Psoas muscle (tissue), 8 donors: ENCODE measurements around the gene MYRIP. TPM values are rescaled to one million over a fixed set of nuclear protein-coding genes. Genes with fewer than 3 reads are reported as not detected.

ENCODE experiments used
- ATAC-seq, 4 donors: fragments of 200-7000 bp; cut with Tn5 transposase; one replicate each; pipeline ENCODE4 v1.9.1; 2020; ENCODE audit warnings: moderate library complexity in 3 of 4, mild to moderate bottlenecking in 2 of 4
- DNase-seq, 2 donors: peaks; one replicate each; pipeline ENCODE4 v3.0.0-alpha.2; 2020
- H3K27ac ChIP-seq: fragments of 200-600 bp; one replicate; pipeline ENCODE4 v1.8.0; 2022
- H3K27me3 ChIP-seq, 3 donors: fragments of 200-600 bp in 1 of 3; one replicate each; pipeline versions ENCODE4 v1.6.1 to v1.8.0; 2013 to 2022; ENCODE audit warnings: low read length in 2 of 3, mild to moderate bottlenecking in 2 of 3, moderate library complexity in 1 of 3; ENCODE audit not compliant: insufficient read depth in 3 of 3
- H3K36me3 ChIP-seq, 2 donors: fragments of 200-600 bp in 1 of 2; one replicate each; pipeline versions ENCODE4 v1.6.1 to v1.8.0; 2013 to 2022; ENCODE audit warnings: low read depth in 1 of 2, mild to moderate bottlenecking in 1 of 2, moderate library complexity in 1 of 2; ENCODE audit not compliant: insufficient read depth in 1 of 2
- H3K4me1 ChIP-seq: fragments of 200-600 bp; one replicate; pipeline ENCODE4 v1.8.0; 2022
- H3K4me3 ChIP-seq: fragments of 200-600 bp; one replicate; pipeline ENCODE4 v1.8.0; 2022; ENCODE audit warnings: mild to moderate bottlenecking
- H3K9me3 ChIP-seq: fragments of 200-600 bp; one replicate; pipeline ENCODE4 v1.8.0; 2022
- CTCF ChIP-seq: fragments of 200-600 bp; IDR thresholded peaks from one replicate; pipeline ENCODE4 v1.8.0; 2022; ENCODE audit warnings: antibody characterized with exemption
- WGBS, 3 donors: extraction: QIAGEN DNeasy Blood & Tissue Kit; methylation state at CpG; one replicate each; pipeline versions ENCODE4 v1.1.6 to v1.1.7; 2013; 5-methylcytosine and 5-hydroxymethylcytosine counted together
- intact Hi-C, 2 donors: fragments of 100-400 bp; cut with DNase I; formaldehyde crosslinking; loops; one replicate each; pipeline versions ENCODE4 v1.11.0 to v1.14.2; 2022
- polyA plus RNA-seq, 3 donors: library from polyadenylated mRNA; stranded (reverse); fragments of 200-250 nt; gene quantifications; one replicate each; pipeline ENCODE4 v1.2.3, GENCODE V29; 2013
- total RNA-seq, 4 donors: library from RNA; stranded (reverse); fragmentation: NEBNext Ultra II Directional in 2 of 4; extraction: Animal tissue kit (Norgen Biotek cat#: 25700) in 2 of 4; gene quantifications; one replicate each; pipeline versions ENCODE4 v1.2.1 to v1.2.4, GENCODE V29; 2021 to 2023
- donor health status: healthy with polysubstance abuse.
- donor health status: DM: no; HTN: no; CAD: no; lungs with moderate emphysema.
- donor health status: Bipolar disorder and iron deficiency.
- donor health status: healthy.
- donor health status: DM: yes; HTN: yes; CAD: no.
- donor health status: DM: no; HTN: no; CAD: no.
- donor health status: DM: no; HTN: no; CAD: no.
- donor health status: DM: yes; HTN: yes; CAD: no.

Gene MYRIP
- total and polyA plus RNA-seq, 7 donors: 0.35 to 2.8 (median 1.1) TPM

DNA sequence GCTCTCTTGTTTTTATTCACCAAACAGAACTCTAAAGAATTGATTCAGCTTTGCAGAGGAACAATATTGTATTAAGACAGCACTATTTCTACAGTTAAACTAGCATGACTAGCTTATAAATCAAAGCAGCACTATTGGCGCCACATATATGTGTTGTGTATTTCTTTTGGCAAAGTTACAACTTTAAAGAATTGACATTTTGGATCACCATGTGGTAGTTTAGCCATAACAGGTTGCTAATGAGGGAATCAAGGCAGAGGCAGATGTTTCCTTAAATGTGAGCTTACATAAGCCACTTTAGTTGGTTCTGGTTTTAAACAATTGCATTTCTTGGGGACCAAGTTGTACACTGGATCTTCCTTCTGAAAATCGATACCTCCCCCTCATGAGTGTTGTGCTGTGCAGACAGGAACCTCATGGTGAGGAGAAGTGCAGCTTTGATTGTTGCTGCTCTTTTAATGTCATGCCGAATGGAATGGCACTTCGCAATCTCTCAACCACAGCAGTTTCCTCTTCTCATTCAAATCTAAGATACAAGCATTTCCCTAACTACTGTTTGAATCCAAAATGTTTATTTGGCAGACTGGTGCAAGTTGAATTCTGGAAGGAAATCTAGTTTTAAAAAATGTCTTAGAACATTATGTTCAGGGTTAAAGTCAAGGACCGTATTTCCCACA, 151.2 kb downstream of the MYRIP start:
- WGBS, 3 donors: 38 to 48% (median 45%) methylated on average over 5 of the region's 5 CpGs
- Histone ChIP-seq H3K4me1 (peaks cover 5% of the 10 kb centered on the region), H3K9me3 (no peaks in the 10 kb centered on the region), H3K4me3 (no peak overlapping the region), H3K27me3 (no peaks in the 10 kb centered on the region), H3K36me3 (no peaks in the 10 kb centered on the region), H3K27ac (no peak overlapping the region)
- ATAC-seq (peak in 1 of 4 donors; percentile 53), DNase-seq (no peak)
- intact Hi-C loops: no loop called here
- no peak for TF ChIP-seq CTCF

GRCh38 chr3:39961230-39961629, 151.8 kb downstream of the MYRIP start:
- H3K9me3 ChIP-seq: no peaks in the 10 kb centered on the region
- TF ChIP-seq CTCF: no peak
- DNase-seq (no peak), ATAC-seq (no peak)
- peaks cover 5% of the 10 kb centered on the region for H3K4me1 ChIP-seq
- no peaks in the 10 kb centered on the region for H3K27me3 ChIP-seq
- no peak overlapping the region for H3K4me3 ChIP-seq
- 50 to 63% (median 61%) methylated on average over 4 of the region's 4 CpGs for WGBS, 3 donors
- intact Hi-C loops: no loop called here
- no peaks in the 10 kb centered on the region for H3K36me3 ChIP-seq
- no peak overlapping the region for H3K27ac ChIP-seq

DNA sequence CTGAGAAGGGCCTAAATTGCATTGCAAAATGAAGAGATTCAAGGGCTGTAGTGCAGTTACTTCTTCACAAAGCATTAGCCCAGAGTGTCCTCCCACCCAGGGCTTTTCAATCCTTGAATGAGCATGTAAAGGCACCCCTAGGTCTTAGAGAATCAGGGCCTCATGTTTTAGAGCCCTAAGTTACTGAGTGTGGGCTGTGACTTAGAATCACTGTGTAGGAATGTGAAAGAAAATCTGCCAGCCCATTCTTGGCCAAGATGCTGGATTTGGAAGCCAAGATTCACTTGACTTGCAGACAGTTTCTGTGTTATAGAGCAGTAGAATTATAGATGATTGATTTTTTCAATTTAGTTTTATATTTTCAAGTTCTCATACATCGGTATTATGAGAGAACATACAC, 153.2 kb downstream of the MYRIP start:
- intact Hi-C loops: no loop called here
- Histone ChIP-seq H3K9me3 (no peaks in the 10 kb centered on the region), H3K36me3 (no peaks in the 10 kb centered on the region), H3K27ac (no peak overlapping the region), H3K4me3 (no peak overlapping the region), H3K27me3 (no peaks in the 10 kb centered on the region), H3K4me1 (peaks cover 5% of the 10 kb centered on the region)
- DNase-seq: no peak
- ATAC-seq: no peak
- TF ChIP-seq CTCF: no peak
- 44 to 68% (median 44%) methylated on average over 1 of the region's 1 CpG for WGBS, 3 donors

DNA sequence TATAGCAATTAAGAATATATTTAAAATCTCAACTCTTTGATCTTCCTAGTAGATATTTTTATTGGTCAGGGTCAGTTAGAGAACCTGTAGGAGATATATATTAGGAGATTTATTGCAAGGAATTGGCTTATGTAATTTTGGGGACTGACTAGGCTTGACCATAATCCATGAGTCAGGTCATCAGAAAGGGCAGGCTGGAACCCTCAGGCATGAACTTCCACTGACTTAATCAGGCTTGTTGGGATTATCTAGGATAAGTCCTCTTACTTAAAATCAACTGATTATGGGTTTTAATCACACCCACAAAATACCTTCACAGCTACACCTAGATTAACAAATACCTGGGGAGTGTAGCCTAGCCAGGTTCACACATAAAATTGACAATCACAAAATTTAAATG, 156.1 kb downstream of the MYRIP start:
- no peak for TF ChIP-seq CTCF
- ATAC-seq (no peak), DNase-seq (no peak)
- intact Hi-C loops: no loop called here
- Histone ChIP-seq H3K27ac (no peak overlapping the region), H3K36me3 (no peaks in the 10 kb centered on the region), H3K9me3 (no peaks in the 10 kb centered on the region), H3K4me3 (no peak overlapping the region), H3K27me3 (no peaks in the 10 kb centered on the region), H3K4me1 (peaks cover 5% of the 10 kb centered on the region)

- H3K4me3 ChIP-seq: no peak overlapping the region
- no peak overlapping the region for H3K27ac ChIP-seq
- ATAC-seq (no peak), DNase-seq (no peak)
- TF ChIP-seq CTCF: no peak
- H3K4me1 ChIP-seq: peaks cover 5% of the 10 kb centered on the region
- intact Hi-C loops: no loop called here
- H3K9me3 ChIP-seq: no peaks in the 10 kb centered on the region
- WGBS, 3 donors: 60 to 64% (median 61%) methylated on average over 2 of the region's 2 CpGs
- no peaks in the 10 kb centered on the region for H3K36me3 ChIP-seq
- H3K27me3 ChIP-seq: no peaks in the 10 kb centered on the region
Measured at GRCh38 chr3:39965997-39966396, 156.6 kb downstream of the MYRIP start.
